SK-N-MC (cell line): ENCODE measurements around the gene C10orf71.

Experiments used
- EZH2 ChIP-seq: fragments of 200-600 bp; sonication (generic); IDR thresholded peaks from one replicate; pipeline ENCODE4 v1.6.1; 2017; ENCODE audit warnings: antibody characterized with exemption
- POLR2AphosphoS5 ChIP-seq: IDR thresholded peaks from 2 replicates; pipeline ENCODE4 v1.6.1; 2012; ENCODE audit warnings: mild to moderate bottlenecking, low read depth, low read length, borderline replicate concordance

DNA sequence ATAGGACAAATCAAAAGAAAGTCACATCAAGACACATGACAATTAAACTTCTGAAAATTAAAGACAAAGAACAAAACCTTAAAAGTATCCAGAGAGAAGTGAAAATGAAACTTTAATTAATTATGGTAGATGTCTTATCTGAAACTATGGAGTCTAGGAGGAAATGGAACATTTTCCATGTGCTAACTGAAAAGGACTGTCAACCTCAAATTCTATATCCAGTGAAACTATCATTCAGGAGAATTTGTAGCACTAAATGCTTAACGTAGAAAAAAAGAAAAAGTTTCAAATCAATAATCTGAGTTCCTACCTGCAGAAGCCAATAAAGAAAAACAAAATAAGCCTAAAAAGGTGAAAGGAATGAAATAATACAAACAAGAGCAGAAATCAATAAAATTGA lies 33.1 kb upstream of the C10orf71 start:
- TF ChIP-seq EZH2 (no peak), POLR2AphosphoS5 (no peak)
